Astrocyte (in vitro differentiated cells and primary cell): ENCODE data around the gene CRISPLD2. TPM values are rescaled to one million over a fixed set of nuclear protein-coding genes. Genes with fewer than 3 reads are reported as not detected.

ENCODE experiments used
- DNase-seq: peaks from one replicate; pipeline ENCODE4 v3.0.0-alpha.2; 2010; ENCODE audit warnings: low read depth
- FAIRE-seq: peaks from 2 replicates; lab custom pipeline; 2011; peaks lifted over from hg19 to GRCh38; lab: Jason Lieb, UNC
- H2AFZ ChIP-seq: 2 replicates; pipeline ENCODE4 v1.6.0; 2012; ENCODE audit warnings: low read depth, low read length, inconsistent platforms
- H3K27ac ChIP-seq: 2 replicates; pipeline ENCODE4 v1.5.1; 2011; ENCODE audit warnings: low read depth, low read length, inconsistent platforms
- H3K27me3 ChIP-seq: 2 replicates; pipeline ENCODE4 v1.6.0; 2011; ENCODE audit warnings: low read length, inconsistent platforms; ENCODE audit not compliant: insufficient read depth
- H3K36me3 ChIP-seq: 2 replicates; pipeline ENCODE4 v1.5.1; 2011; ENCODE audit warnings: low read length, inconsistent platforms; ENCODE audit not compliant: insufficient read depth
- H3K4me1 ChIP-seq: 2 replicates; pipeline ENCODE4 v1.5.1; 2011; ENCODE audit warnings: low read length, inconsistent platforms; ENCODE audit not compliant: insufficient read depth
- H3K4me2 ChIP-seq: 2 replicates; pipeline ENCODE4 v1.6.0; 2012; ENCODE audit warnings: low read length, inconsistent platforms
- H3K4me3 ChIP-seq: 2 replicates; pipeline ENCODE4 v1.5.1; 2011; ENCODE audit warnings: low read depth, mild to moderate bottlenecking, low read length, inconsistent platforms; ENCODE audit not compliant: insufficient read depth
- H3K79me2 ChIP-seq: 2 replicates; pipeline ENCODE4 v1.6.0; 2012; ENCODE audit warnings: mild to moderate bottlenecking, low read length, inconsistent platforms; ENCODE audit not compliant: insufficient read depth
- H3K9ac ChIP-seq: 2 replicates; pipeline ENCODE4 v1.6.0; 2012; ENCODE audit warnings: mild to moderate bottlenecking, low read length, inconsistent platforms
- H3K9me3 ChIP-seq: 2 replicates; pipeline ENCODE4 v1.5.1; 2012; ENCODE audit warnings: low read depth, mild to moderate bottlenecking, low read length, inconsistent platforms; ENCODE audit not compliant: insufficient read depth
- H4K20me1 ChIP-seq: 2 replicates; pipeline ENCODE4 v1.6.0; 2012; ENCODE audit warnings: low read length, inconsistent platforms; ENCODE audit not compliant: insufficient read depth
- H3K27ac Mint-ChIP-seq: one replicate; pipeline ENCODE4 v1.8.0; 2021; ENCODE audit warnings: mild to moderate bottlenecking, mixed read lengths; ENCODE audit not compliant: unreplicated experiment
- H3K27me3 Mint-ChIP-seq: one replicate; pipeline ENCODE4 v1.8.0; 2021; ENCODE audit warnings: low read depth, mixed read lengths; ENCODE audit not compliant: unreplicated experiment
- H3K36me3 Mint-ChIP-seq: one replicate; pipeline ENCODE4 v1.8.0; 2021; ENCODE audit warnings: low read depth, mixed read lengths; ENCODE audit not compliant: unreplicated experiment
- H3K4me1 Mint-ChIP-seq: one replicate; pipeline ENCODE4 v1.8.0; 2021; ENCODE audit warnings: low read depth, mixed read lengths; ENCODE audit not compliant: unreplicated experiment
- H3K4me3 Mint-ChIP-seq: one replicate; pipeline ENCODE4 v1.8.0; 2021; ENCODE audit warnings: mild to moderate bottlenecking, moderate library complexity, mixed read lengths; ENCODE audit not compliant: unreplicated experiment
- H3K9me3 Mint-ChIP-seq: one replicate; pipeline ENCODE4 v1.8.0; 2021; ENCODE audit warnings: mild to moderate bottlenecking, mixed read lengths; ENCODE audit not compliant: unreplicated experiment
- CTCF ChIP-seq: IDR thresholded peaks from 2 replicates; pipeline ENCODE4 v1.5.1; 2011; ENCODE audit warnings: low read depth, mild to moderate bottlenecking, inconsistent platforms, low read length, moderate library complexity; ENCODE audit not compliant: insufficient read depth
- EZH2 ChIP-seq: IDR thresholded peaks from 2 replicates; pipeline ENCODE4 v1.6.1; 2012; ENCODE audit warnings: mild to moderate bottlenecking, low read length, inconsistent platforms; ENCODE audit not compliant: insufficient read depth
- total RNA-seq: library from RNA; stranded (reverse); gene quantifications from 2 replicates; pipeline ENCODE4 v1.2.1, GENCODE V29; 2021

CRISPLD2 gene
- total RNA-seq, 1 donor from 2014 or later, result 1.8 TPM

- Histone ChIP-seq H3K79me2 (no peaks in the 10 kb centered on the region), H3K4me3 (no peak overlapping the region), H3K27ac (no peak overlapping the region), H3K9me3 (no peaks in the 10 kb centered on the region), H2AFZ (no peak overlapping the region), H3K4me1 (peaks cover 2% of the 10 kb centered on the region), H3K27me3 (peaks cover 3% of the 10 kb centered on the region), H3K4me2 (no peak overlapping the region), H4K20me1 (no peaks in the 10 kb centered on the region), H3K36me3 (no peaks in the 10 kb centered on the region), H3K9ac (no peak overlapping the region)
- Mint-ChIP-seq H3K36me3 (peaks cover 4% of the 10 kb centered on the region), H3K4me3 (no peak overlapping the region), H3K4me1 (peaks cover 3% of the 10 kb centered on the region), H3K27me3 (peaks cover 7% of the 10 kb centered on the region), H3K27ac (no peak overlapping the region), H3K9me3 (peaks cover 14% of the 10 kb centered on the region)
- FAIRE-seq, result no peak
- TF ChIP-seq CTCF (no peak), EZH2 (no peak)
- no peak for DNase-seq
These were observed 127.2 kb downstream of the CRISPLD2 start for GRCh38 chr16:84947022-84947421.

GRCh38 chr16:84947996-84948850, 128.4 kb downstream of the CRISPLD2 start:
- no peak overlapping the region for H3K4me2 ChIP-seq
- no peak overlapping the region for H3K27ac ChIP-seq
- no peaks in the 10 kb centered on the region for H3K36me3 ChIP-seq
- TF ChIP-seq CTCF, result no peak
- TF ChIP-seq EZH2, result no peak
- FAIRE-seq (no peak), DNase-seq (no peak)
- H2AFZ ChIP-seq, result no peak overlapping the region
- H3K36me3 Mint-ChIP-seq, result peaks cover 1% of the 10 kb centered on the region
- no peak overlapping the region for H3K27ac Mint-ChIP-seq
- H3K4me1 Mint-ChIP-seq, result peaks cover 11% of the 10 kb centered on the region
- H3K4me3 Mint-ChIP-seq, result no peak overlapping the region
- H3K9ac ChIP-seq, result no peak overlapping the region
- H3K4me1 ChIP-seq, result peaks cover 7% of the 10 kb centered on the region
- H3K27me3 Mint-ChIP-seq, result peaks cover 7% of the 10 kb centered on the region
- H3K9me3 ChIP-seq, result no peaks in the 10 kb centered on the region
- no peaks in the 10 kb centered on the region for H4K20me1 ChIP-seq
- H3K79me2 ChIP-seq, result no peaks in the 10 kb centered on the region
- H3K27me3 ChIP-seq, result peaks cover 3% of the 10 kb centered on the region
- H3K9me3 Mint-ChIP-seq, result peaks cover 6% of the 10 kb centered on the region
- no peak overlapping the region for H3K4me3 ChIP-seq
